Measurements from ENCODE around the gene ASTN2.

The ASTN2 gene

DNA sequence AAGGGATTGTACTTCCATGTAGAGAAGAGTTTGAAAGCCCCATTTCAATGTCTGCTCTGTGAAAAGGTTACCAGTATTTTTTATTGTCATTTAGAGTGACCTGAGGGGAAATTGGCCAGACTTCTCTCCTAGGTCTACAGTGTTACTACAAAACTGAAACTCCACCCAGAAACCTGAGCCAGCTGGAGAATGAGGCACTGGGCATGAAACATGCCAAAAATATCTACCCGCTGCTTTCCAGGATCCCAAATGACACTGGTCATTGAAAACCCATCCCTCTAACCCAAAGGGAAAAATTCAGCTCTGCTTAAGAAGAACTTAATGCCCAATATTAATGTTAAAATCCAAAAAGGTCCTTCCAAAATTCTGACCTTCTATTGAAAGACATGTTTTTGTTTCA is 826.9 kb downstream of the ASTN2 start:
- no peak overlapping the region for H3K27ac Mint-ChIP-seq
- peaks cover 28% of the 10 kb centered on the region for H3K36me3 Mint-ChIP-seq
- no peaks in the 10 kb centered on the region for H3K4me1 Mint-ChIP-seq
- peaks cover 16% of the 10 kb centered on the region for H3K9me3 Mint-ChIP-seq
- H3K27me3 Mint-ChIP-seq: no peaks in the 10 kb centered on the region
- no peak overlapping the region for H3K4me3 Mint-ChIP-seq

DNA sequence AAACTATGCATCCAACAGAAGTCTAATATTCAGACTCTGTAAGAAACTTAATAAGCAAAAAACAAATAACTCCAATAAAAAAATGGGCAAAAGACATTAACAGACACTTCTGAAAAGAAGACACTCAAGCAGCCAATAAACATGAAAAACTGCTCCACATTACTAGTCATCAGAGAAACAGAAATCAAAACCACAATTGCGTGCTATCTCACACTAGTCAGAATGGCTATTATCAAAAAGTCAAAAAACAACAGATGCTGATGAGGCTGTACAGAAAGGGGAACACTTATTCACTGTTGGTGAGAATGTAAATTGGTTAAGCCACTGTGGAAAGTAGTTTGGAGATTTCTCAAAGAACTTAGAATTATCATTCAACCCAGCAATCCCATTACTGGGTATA is 829.0 kb downstream of the ASTN2 start:
- peaks cover 16% of the 10 kb centered on the region for H3K9me3 Mint-ChIP-seq
- H3K36me3 Mint-ChIP-seq: peaks cover 33% of the 10 kb centered on the region

DNA sequence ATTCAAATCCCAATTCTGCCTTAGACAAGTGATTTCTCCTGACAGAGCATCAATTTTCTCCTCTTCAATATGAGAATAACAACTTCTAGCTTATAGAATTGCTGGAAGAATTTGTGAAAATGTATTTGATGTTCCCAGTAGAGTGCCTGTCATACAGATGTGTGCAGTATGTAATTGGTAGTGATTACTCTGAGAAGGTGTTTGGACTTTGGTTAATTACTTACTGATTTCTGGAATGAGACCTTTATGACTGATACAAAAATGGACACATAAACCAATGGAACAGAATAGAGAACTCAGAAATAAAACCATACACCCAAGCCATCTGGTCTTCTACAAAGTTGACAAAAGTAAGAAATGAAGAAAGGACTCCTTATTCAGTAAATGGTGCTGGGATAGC is 829.7 kb downstream of the ASTN2 start:
- H3K9me3 Mint-ChIP-seq: peaks cover 16% of the 10 kb centered on the region
- H3K4me3 Mint-ChIP-seq: no peak overlapping the region
- H3K27me3 Mint-ChIP-seq: no peaks in the 10 kb centered on the region
- no peaks in the 10 kb centered on the region for H3K4me1 Mint-ChIP-seq
- H3K27ac Mint-ChIP-seq: no peak overlapping the region
- H3K36me3 Mint-ChIP-seq: peaks cover 33% of the 10 kb centered on the region

More for the DNA sequence above, 829.0 kb downstream of the ASTN2 start:
- Mint-ChIP-seq H3K4me1 (no peaks in the 10 kb centered on the region), H3K27ac (peak overlapping the region; percentile 6), H3K27me3 (no peaks in the 10 kb centered on the region), H3K4me3 (no peak overlapping the region)

DNA sequence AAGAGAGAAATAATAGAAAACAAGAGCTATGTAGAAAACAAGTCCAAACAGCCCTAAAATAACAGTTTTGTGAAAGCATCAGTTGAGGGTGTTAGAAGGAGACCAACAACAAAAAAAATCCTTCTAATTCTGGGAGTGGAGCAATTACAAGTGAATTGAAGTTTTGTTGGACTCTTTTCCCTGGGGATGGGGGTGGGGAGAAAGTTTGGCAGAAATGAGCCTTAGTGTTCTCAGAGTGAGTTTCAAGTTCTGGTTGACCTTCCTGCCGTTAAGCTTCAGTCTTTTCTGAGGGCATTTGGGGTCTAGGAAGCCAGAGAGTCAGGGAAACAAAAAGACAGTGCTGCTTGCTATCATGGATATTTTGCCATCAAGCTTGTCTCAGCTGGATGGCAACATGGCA is 834.0 kb downstream of the ASTN2 start:
- Mint-ChIP-seq H3K27me3 (no peaks in the 10 kb centered on the region), H3K4me3 (no peak overlapping the region), H3K9me3 (no peaks in the 10 kb centered on the region), H3K4me1 (no peaks in the 10 kb centered on the region), H3K27ac (no peak overlapping the region), H3K36me3 (peaks cover 20% of the 10 kb centered on the region)

DNA sequence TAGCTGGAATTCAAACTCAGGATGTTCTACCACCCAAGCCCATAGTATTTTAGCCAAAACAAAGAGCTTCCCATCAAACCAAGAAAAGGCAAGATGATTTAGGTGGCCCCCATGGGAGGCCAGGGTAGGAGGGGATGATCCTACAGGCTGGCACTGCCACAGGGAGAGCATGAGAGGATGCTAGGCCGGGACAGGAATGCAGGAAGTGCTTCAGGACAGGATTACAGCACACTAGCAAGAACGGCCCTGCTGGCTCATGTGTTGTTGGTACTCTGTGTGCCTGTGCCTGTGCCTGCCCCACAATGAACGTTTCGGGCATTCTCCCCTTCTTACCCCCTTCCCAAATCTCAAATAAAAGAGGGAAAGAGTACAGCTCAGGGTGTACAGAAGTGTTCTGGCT is 838.5 kb downstream of the ASTN2 start:
- peaks cover 4% of the 10 kb centered on the region for H3K36me3 Mint-ChIP-seq
- H3K9me3 Mint-ChIP-seq: no peaks in the 10 kb centered on the region
- H3K27me3 Mint-ChIP-seq: no peaks in the 10 kb centered on the region
- H3K4me1 Mint-ChIP-seq: no peaks in the 10 kb centered on the region
- H3K27ac Mint-ChIP-seq: no peak overlapping the region
- H3K4me3 Mint-ChIP-seq: no peak overlapping the region

DNA sequence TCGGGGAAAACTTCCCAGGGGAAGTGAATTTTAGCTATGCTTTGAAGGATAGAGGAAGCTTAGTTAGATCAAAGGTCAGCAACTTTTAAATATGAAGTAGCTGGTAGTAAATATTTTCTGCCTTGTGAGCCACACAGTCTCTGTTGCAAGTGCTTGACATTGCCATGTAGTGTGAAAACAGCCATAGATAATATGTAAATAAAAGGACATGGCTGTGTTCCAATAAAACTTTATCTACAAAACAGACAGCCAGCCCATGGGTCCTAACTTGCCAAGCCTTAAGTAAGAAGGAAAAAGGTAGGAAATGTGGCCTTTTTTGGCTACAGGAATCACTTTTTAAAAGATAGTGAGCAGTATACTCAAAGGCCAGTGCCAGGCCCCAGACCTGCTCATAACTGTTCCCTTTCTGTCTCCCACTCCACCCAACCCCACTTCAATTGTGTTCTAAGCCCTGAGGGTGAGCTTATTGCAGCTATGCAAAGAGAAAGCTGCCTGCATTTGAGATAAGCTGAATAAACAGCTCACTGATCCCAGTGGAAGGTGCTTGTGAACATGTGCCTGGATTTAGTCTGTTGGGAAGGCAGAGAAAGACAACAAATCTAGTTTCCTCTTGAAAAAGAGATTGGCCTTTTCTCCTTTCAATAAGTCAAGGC is 840.7 kb downstream of the ASTN2 start:
- no peak overlapping the region for H3K4me3 Mint-ChIP-seq
- H3K36me3 Mint-ChIP-seq: peaks cover 2% of the 10 kb centered on the region

DNA sequence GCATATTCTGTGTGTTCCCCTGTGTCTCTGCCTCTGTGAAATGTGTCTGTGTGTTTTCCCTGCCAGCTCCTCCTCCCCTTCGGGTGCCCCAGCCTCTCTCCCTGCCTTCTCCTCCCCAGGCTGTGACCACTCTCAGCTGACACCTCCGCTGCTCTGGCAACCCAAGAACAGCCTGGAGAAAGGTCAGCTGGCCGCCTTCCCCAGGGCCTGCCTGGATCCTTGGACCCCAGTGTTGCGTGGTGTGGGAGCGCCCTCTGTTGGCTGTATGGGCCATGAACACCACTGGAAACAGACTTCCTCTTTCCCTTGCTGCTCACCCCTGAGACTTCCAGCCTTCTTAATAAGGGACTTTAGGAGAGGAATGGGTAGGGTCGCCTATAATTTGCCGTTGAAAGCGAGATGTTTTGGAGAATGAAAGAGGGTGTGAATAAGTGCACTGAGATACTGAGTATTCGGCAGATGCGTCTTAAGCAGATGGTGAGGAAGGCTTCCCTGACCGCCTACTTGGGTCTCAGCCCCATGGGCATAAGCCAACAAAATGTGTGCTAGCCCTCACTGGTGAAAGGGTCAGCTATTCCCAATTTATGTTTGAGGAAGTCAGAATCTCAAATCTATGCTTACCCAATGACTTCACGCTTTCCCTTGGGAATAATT is 842.6 kb downstream of the ASTN2 start:
- Mint-ChIP-seq H3K9me3 (no peaks in the 10 kb centered on the region), H3K36me3 (peaks cover 2% of the 10 kb centered on the region), H3K4me3 (no peak overlapping the region), H3K4me1 (no peaks in the 10 kb centered on the region), H3K27ac (no peak overlapping the region), H3K27me3 (no peaks in the 10 kb centered on the region)

More for the DNA sequence above, 840.7 kb downstream of the ASTN2 start:
- no peaks in the 10 kb centered on the region for H3K9me3 Mint-ChIP-seq
- H3K27me3 Mint-ChIP-seq: no peaks in the 10 kb centered on the region
- no peaks in the 10 kb centered on the region for H3K4me1 Mint-ChIP-seq
- no peak overlapping the region for H3K27ac Mint-ChIP-seq

DNA sequence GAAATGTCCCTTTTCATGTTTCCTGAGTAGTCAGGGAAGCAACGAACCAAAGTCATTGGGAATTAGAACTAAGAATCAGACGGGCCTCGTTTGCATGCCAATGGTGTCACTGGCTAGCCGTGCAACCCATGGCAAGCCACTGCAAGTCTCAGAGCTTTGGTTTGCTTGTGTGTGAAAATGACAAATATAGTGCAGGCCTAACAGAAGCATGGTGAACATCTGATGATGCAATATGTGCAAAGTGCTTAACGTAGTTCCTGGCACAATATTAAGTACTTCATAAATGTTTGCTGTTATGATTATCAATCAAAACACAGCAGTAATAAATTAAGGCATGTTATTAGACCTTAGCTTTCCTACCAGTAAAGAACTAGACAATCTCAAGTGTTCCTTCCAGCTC is 845.7 kb downstream of the ASTN2 start:
- Mint-ChIP-seq H3K27me3 (no peaks in the 10 kb centered on the region), H3K4me3 (no peak overlapping the region), H3K9me3 (no peaks in the 10 kb centered on the region), H3K36me3 (peaks cover 2% of the 10 kb centered on the region), H3K4me1 (no peaks in the 10 kb centered on the region), H3K27ac (no peak overlapping the region)

DNA sequence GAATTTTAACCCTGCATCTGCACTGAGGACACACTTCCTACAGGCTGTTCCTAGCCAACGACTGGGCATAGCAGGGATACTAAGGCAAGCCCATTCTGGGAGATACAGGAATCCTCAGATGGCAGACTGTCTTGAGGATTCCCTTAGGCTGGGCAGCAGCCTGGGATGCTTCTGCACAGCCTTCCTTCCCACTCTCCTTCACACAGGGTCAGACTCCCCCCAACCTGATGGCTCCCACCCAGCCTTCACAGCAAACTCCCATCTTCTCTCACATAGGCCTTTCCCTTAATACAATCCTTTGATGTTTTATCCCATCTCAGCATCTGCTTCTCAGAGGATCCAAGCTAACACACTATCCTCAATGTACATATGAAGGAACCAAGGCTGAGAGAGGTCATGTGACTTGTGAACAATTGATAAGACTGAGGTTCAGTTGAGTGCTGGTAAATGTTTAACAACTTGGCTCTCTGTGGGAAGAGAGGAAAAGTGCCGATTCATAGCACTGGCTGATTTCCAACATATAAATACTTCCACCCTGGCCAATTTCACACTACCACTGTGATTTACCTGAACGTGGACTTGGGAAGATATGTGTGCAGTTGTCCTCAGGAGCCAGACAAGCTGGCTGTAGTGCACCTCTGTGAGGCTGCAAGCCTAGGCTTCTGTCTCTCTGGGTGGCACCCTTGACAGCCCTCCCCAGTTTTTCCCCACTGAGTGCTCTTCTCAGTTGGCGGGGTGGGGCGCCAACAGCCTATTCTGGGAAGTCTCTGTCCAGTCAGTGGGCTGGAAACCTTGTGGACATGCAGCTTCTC is 848.0 kb downstream of the ASTN2 start:
- Mint-ChIP-seq H3K27ac (no peak overlapping the region), H3K36me3 (peaks cover 5% of the 10 kb centered on the region), H3K4me3 (no peak overlapping the region), H3K27me3 (no peaks in the 10 kb centered on the region), H3K9me3 (no peaks in the 10 kb centered on the region), H3K4me1 (no peaks in the 10 kb centered on the region)

DNA sequence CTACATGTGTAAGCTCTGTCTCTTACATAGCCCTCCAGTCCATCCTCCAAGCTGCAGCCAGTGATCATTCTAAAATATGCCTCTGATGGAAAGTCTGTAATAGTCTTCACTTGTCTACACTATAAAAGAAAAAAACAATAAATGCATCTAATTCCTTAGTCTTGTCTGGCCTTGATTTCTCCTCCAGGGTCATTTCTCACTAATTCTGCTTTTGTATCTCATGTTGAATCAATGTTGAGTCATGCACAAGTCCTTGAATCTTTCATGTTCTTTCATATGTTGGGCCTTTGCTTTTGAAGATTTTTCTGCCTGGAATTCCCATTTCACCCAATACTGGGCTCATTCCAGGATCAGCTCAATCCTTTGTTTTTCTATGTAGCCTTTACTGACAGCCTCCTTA is 848.9 kb downstream of the ASTN2 start:
- Mint-ChIP-seq H3K27me3 (no peaks in the 10 kb centered on the region), H3K27ac (no peak overlapping the region), H3K36me3 (peaks cover 7% of the 10 kb centered on the region), H3K9me3 (no peaks in the 10 kb centered on the region), H3K4me1 (no peaks in the 10 kb centered on the region), H3K4me3 (no peak overlapping the region)

DNA sequence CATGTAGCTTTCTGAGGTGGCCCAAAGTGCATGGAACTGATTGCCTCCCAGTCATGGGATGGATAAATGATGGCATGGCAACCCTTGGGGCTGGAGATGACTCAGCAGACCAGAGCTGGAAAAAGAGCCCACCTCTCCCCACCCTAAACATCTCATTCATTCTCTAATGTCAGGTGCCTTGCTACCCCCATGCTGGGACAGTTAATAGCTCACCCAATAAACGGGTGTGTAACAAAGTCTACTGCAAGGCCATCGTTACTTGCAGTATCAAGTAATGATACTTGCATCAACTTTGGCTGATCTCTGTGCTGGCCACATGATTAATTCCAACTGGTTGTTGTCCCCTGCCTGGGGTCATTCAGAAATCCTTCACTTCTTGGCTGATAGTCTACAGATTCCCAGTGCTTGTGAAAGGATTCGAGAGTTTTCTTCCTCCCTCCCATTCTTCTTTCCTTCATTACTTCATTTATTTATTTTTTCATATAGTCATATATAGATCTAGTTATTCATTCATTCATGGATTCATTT is 850.5 kb downstream of the ASTN2 start:
- Mint-ChIP-seq H3K9me3 (no peaks in the 10 kb centered on the region), H3K36me3 (peaks cover 7% of the 10 kb centered on the region), H3K27ac (no peak overlapping the region), H3K4me3 (no peak overlapping the region), H3K4me1 (no peaks in the 10 kb centered on the region), H3K27me3 (no peaks in the 10 kb centered on the region)

DNA sequence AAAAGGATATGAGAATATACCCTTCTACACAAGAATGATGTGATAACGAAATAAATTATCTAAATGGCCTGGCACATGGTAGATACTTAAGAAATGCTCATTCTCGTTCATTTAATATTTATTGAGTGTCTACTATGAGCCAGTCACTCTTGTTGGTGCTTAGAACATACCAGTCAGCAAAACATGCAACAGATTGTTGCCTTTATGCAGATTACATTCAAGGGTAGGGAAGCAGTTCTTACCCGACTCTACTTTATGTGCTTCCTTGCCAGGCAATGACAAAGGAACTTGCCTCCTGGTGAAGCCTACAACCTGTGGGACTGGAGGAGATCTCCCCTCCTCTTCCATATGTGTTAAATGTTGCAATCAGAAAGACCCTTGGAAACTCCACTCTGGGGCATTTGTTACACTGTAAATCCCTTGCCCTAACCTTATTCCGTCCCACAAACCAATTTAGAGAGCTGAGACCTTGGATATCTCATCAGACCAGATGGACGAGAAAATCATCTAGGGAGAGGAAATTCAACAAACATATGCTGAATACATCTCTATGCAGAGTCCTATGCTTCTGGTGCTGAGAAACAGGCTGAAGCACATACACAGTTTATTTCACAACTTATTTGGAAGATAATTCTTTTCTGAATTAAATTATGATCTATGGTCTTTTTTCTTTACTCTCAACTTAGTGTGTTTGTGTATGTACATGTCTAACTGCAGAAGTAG is 855.9 kb downstream of the ASTN2 start:
- Mint-ChIP-seq H3K36me3 (peaks cover 11% of the 10 kb centered on the region), H3K27me3 (no peaks in the 10 kb centered on the region), H3K4me3 (no peak overlapping the region), H3K4me1 (no peaks in the 10 kb centered on the region), H3K9me3 (no peaks in the 10 kb centered on the region), H3K27ac (no peak overlapping the region)

DNA sequence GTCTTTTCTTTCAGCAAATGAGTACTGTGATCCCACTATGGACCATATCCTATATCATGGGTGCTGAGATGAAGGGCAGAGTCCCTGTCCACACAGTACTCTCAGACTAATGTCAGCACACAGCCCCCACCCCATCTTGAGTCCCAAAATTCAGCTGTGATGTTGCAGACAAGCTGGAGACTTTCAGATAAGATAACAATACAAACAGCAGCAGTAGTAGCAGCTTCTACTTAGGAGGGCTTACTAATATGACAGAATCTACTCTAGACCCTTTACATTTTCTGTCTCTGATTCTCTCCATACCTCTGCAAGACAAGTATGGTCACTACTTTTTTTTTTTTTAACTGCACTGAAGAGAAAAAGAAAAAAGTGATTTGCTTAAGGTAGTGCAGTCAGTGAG is 856.8 kb downstream of the ASTN2 start:
- Mint-ChIP-seq H3K27ac (no peak overlapping the region), H3K36me3 (peaks cover 7% of the 10 kb centered on the region), H3K4me3 (no peak overlapping the region), H3K9me3 (no peaks in the 10 kb centered on the region), H3K4me1 (no peaks in the 10 kb centered on the region), H3K27me3 (no peaks in the 10 kb centered on the region)

DNA sequence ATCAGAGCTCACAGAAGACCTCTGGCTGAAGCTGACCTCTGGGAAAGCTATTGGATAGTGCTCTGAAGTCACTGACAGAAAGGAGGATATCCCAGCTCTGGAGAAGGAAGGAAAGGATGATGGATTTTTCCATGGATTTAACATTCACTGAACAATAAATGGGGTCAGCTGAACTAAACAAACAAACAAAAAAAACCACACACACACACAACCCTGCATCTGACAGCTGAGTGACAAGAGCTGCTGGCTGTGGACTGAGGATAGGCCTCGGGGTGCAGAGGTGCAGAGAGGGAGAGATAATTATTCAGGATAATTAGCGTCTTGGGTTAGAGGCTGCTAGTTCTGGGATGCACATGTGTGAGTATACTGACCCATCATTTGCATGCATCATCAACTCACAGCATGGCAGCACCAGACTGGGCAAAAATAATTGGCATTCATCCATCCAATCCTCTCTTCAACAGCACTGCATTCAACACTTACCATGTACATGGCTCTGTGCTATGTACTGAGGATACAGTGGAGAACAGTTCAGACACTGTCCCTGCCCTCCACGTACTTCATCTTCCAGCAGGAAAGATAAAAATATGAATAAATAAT is 859.2 kb downstream of the ASTN2 start:
- H3K36me3 Mint-ChIP-seq: peaks cover 5% of the 10 kb centered on the region
- no peak overlapping the region for H3K27ac Mint-ChIP-seq
- no peak overlapping the region for H3K4me3 Mint-ChIP-seq
- no peaks in the 10 kb centered on the region for H3K4me1 Mint-ChIP-seq
- no peaks in the 10 kb centered on the region for H3K27me3 Mint-ChIP-seq
- no peaks in the 10 kb centered on the region for H3K9me3 Mint-ChIP-seq

DNA sequence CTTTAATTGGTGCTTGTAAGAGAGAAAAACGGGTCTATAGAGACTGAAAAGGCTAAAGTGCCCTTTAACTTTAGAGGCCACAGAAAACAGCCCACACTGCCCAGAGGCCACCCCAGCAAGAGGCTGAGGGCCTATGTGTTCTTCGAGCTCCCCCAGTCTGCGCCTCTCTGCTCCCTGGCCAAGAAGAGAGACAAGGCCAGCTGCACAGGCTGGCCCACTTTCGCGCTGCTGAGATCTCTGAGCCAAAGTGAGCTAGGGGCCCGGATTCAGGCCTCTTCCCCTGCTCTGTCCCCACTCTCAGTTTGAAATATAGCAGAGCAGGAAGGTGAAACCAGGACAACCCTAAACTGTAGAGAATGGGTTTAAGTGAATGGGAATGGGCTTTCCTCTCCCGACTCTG is 859.7 kb downstream of the ASTN2 start:
- H3K27me3 Mint-ChIP-seq: no peaks in the 10 kb centered on the region
- H3K36me3 Mint-ChIP-seq: peaks cover 5% of the 10 kb centered on the region
- no peaks in the 10 kb centered on the region for H3K4me1 Mint-ChIP-seq
- no peaks in the 10 kb centered on the region for H3K9me3 Mint-ChIP-seq
- H3K4me3 Mint-ChIP-seq: no peak overlapping the region
- no peak overlapping the region for H3K27ac Mint-ChIP-seq

Measured in activated naive CD4-positive, alpha-beta T cell treated with anti-CD3 and anti-CD28 coated beads, Interleukin-2, amount 50 U/mL, for 24 hours (primary cell).